CD14-positive monocyte (primary cell): ENCODE results near the gene SIGLEC9. TPM values are rescaled to one million over a fixed set of nuclear protein-coding genes. Genes with fewer than 3 reads are reported as not detected.

Source experiments
- DNase-seq, 3 donors: peaks; one replicate each; pipeline ENCODE4 v3.0.0-alpha.2; 2011 to 2022
- H2AFZ ChIP-seq: 2 replicates; pipeline ENCODE4 v1.6.0; 2012; ENCODE audit warnings: mild to moderate bottlenecking, low read depth, low read length, inconsistent platforms; ENCODE audit not compliant: insufficient read depth, poor library complexity, severe bottlenecking
- H3K27ac ChIP-seq, 2 donors: 1 replicate in 1 of 2; 2 replicates in 1 of 2; pipeline ENCODE4 v1.5.1; 2012 to 2013; ENCODE audit warnings: low read length in 2 of 2, control low read depth in 1 of 2, inconsistent platforms in 1 of 2, low read depth in 1 of 2, mild to moderate bottlenecking in 1 of 2
- H3K27me3 ChIP-seq, 2 donors: one replicate each; pipeline versions ENCODE4 v1.6.0 to v1.6.1; 2011 to 2013; ENCODE audit warnings: low read length in 2 of 2; ENCODE audit not compliant: control insufficient read depth in 2 of 2, insufficient read depth in 2 of 2
- H3K36me3 ChIP-seq, 2 donors: replicated peaks in 1 of 2; 1 replicate in 1 of 2; 2 replicates in 1 of 2; pipeline versions ENCODE4 v1.5.1 to v1.6.1; 2012 to 2013; ENCODE audit warnings: low read length in 2 of 2, control low read depth in 1 of 2, inconsistent platforms in 1 of 2, mild to moderate bottlenecking in 1 of 2; ENCODE audit not compliant: insufficient read depth in 2 of 2, control insufficient read depth in 1 of 2
- H3K4me1 ChIP-seq, 2 donors: 1 replicate in 1 of 2; 2 replicates in 1 of 2; pipeline versions ENCODE4 v1.5.1 to v1.6.1; 2012 to 2013; ENCODE audit warnings: low read length in 2 of 2, control low read depth in 1 of 2, inconsistent platforms in 1 of 2, mild to moderate bottlenecking in 1 of 2, moderate library complexity in 1 of 2; ENCODE audit not compliant: insufficient read depth in 2 of 2, control insufficient read depth in 1 of 2
- H3K4me2 ChIP-seq: replicated peaks from 2 replicates; pipeline ENCODE3; 2012; ENCODE audit warnings: low read length, moderate library complexity, mild to moderate bottlenecking; ENCODE audit not compliant: poor library complexity, severe bottlenecking; ENCODE audit errors: extremely low read depth
- H3K4me3 ChIP-seq, 3 experiments: fragments of 200-600 bp in 1 of 3; sonication (generic) in 1 of 3; replicated peaks in 1 of 3; 1 replicate in 2 of 3; 2 replicates in 1 of 3; pipeline ENCODE4 v1.5.1; 2011 to 2013; ENCODE audit warnings: low read length in 3 of 3, mild to moderate bottlenecking in 3 of 3, control low read depth in 2 of 3, low read depth in 2 of 3, inconsistent platforms in 1 of 3, moderate library complexity in 1 of 3
- H3K79me2 ChIP-seq: 2 replicates; pipeline ENCODE4 v1.6.0; 2012; ENCODE audit warnings: mild to moderate bottlenecking, control low read depth, inconsistent platforms, low read length, moderate library complexity; ENCODE audit not compliant: insufficient read depth
- H3K9ac ChIP-seq: 2 replicates; pipeline ENCODE4 v1.6.0; 2017; ENCODE audit warnings: low read length, mild to moderate bottlenecking; ENCODE audit not compliant: insufficient read depth, poor library complexity, severe bottlenecking
- H3K9me3 ChIP-seq, 2 donors: replicated peaks in 1 of 2; 1 replicate in 1 of 2; 2 replicates in 1 of 2; pipeline versions ENCODE4 v1.5.1 to v1.6.1; 2012 to 2013; ENCODE audit warnings: low read length in 2 of 2, control low read depth in 1 of 2; ENCODE audit not compliant: control insufficient read depth in 1 of 2, insufficient read depth in 1 of 2
- H4K20me1 ChIP-seq: 2 replicates; pipeline ENCODE4 v1.6.0; 2012; ENCODE audit warnings: mild to moderate bottlenecking, low read length, control low read depth, moderate library complexity; ENCODE audit not compliant: insufficient read depth
- H3K27ac Mint-ChIP-seq, 7 donors: one replicate each; pipeline ENCODE4 v1.8.0; 2020; ENCODE audit warnings: mild to moderate bottlenecking in 7 of 7, mixed read lengths in 7 of 7, moderate library complexity in 6 of 7, inconsistent platforms in 2 of 7
- H3K27me3 Mint-ChIP-seq, 3 donors: one replicate each; pipeline ENCODE4 v1.8.0; 2021 to 2022; ENCODE audit warnings: low read depth in 3 of 3, mild to moderate bottlenecking in 3 of 3, mixed read lengths in 3 of 3, moderate library complexity in 3 of 3, inconsistent platforms in 1 of 3
- H3K36me3 Mint-ChIP-seq, 2 donors: one replicate each; pipeline ENCODE4 v1.8.0; 2020; ENCODE audit warnings: mixed read lengths in 2 of 2, inconsistent platforms in 1 of 2, mild to moderate bottlenecking in 1 of 2
- H3K4me1 Mint-ChIP-seq: one replicate; pipeline ENCODE4 v1.8.0; 2020; ENCODE audit warnings: mild to moderate bottlenecking, mixed read lengths
- H3K4me3 Mint-ChIP-seq, 2 donors: one replicate each; pipeline ENCODE4 v1.8.0; 2020; ENCODE audit warnings: mild to moderate bottlenecking in 2 of 2, mixed read lengths in 2 of 2, moderate library complexity in 1 of 2
- H3K9me3 Mint-ChIP-seq, 7 donors: one replicate each; pipeline ENCODE4 v1.8.0; 2020 to 2022; ENCODE audit warnings: mixed read lengths in 7 of 7, mild to moderate bottlenecking in 6 of 7, moderate library complexity in 6 of 7, inconsistent platforms in 2 of 7
- CTCF ChIP-seq: fragments of 200-600 bp; IDR thresholded peaks from one replicate; pipeline ENCODE4 v1.8.0; 2022; ENCODE audit warnings: antibody characterized with exemption, mild to moderate bottlenecking
- WGBS: methylation state at CpG from one replicate; pipeline ENCODE4 v1.1.5; 2013; ENCODE audit warnings: missing lambda C conversion rate; ENCODE audit not compliant: insufficient coverage; 5-methylcytosine and 5-hydroxymethylcytosine counted together
- intact Hi-C, 2 donors: fragments of 100-400 bp; cut with micrococcal nuclease; formaldehyde crosslinking; loops; one replicate each; pipeline versions ENCODE4 v1.15.0 to v1.15.1; 2023
- polyA plus RNA-seq, 3 donors: library from polyadenylated mRNA; depleted of rRNA in 1 of 3; unstranded in 2 of 3; stranded (reverse) in 1 of 3; fragments of 300-500 nt in 2 of 3; fragments of >200 nt in 1 of 3; fragmentation: Illumina TruSeq in 2 of 3; gene quantifications; 1 replicate in 2 of 3; 2 replicates in 1 of 3; pipeline ENCODE4 v1.2.3, GENCODE V29; 2012 to 2021

SIGLEC9 gene
- polyA plus RNA-seq, 3 donors, result 87.5 to 137 (median 133) TPM

DNA sequence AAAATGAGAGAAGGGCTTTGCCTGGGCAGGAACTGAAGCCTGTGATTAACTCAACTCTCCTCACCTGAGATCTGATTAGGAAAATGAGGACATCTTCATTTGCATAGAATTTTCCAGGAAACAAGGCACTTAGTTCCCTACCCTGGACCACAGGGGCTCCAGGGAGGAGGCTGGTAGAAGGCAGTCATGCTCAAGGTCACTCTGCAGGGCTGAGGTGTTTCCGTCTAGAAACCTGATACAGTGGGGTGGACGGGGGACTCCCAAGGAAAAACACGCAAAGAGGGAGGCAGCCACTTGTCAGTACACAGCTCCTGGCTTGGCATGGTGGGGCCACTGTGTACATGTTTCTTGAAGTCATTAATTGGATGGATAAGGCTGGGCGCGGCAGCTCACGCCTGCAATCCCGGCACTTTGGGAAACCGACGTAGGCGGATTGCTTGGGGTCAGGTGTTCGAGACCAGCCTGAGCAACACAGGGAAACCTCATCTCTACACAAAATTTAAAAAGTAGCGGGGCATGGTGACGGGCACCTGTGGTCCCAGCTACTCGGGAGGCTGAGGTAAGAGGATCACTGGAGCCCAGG, 48.0 kb upstream of the SIGLEC9 start:
- no peak overlapping the region for H3K4me3 Mint-ChIP-seq
- no peaks in the 10 kb centered on the region for H3K79me2 ChIP-seq

GRCh38 chr19:51078104-51078503, 46.6 kb upstream of the SIGLEC9 start:
- Histone ChIP-seq H3K4me2 (no peak overlapping the region), H3K9ac (no peak overlapping the region), H3K4me3 (no peak overlapping the region), H2AFZ (no peak overlapping the region), H3K79me2 (no peaks in the 10 kb centered on the region), H3K4me1 (no peaks in the 10 kb centered on the region), H3K36me3 (no peaks in the 10 kb centered on the region), H3K27me3 (no peaks in the 10 kb centered on the region), H3K9me3 (peaks cover 0 to 11% of the 10 kb centered on the region in 2 donors), H3K27ac (no peak overlapping the region), H4K20me1 (no peaks in the 10 kb centered on the region)
- no peak for DNase-seq
- WGBS, result 66% methylated on average over 4 of the region's 6 CpGs
- H3K27ac Mint-ChIP-seq, result no peak overlapping the region
- H3K4me1 Mint-ChIP-seq, result no peaks in the 10 kb centered on the region
- intact Hi-C loops, result no loop called here
- no peaks in the 10 kb centered on the region for H3K36me3 Mint-ChIP-seq
- no peak for TF ChIP-seq CTCF
- H3K9me3 Mint-ChIP-seq, result peaks cover 0 to 14% (median 9%) of the 10 kb centered on the region in 7 donors
- H3K4me3 Mint-ChIP-seq, result no peak overlapping the region
- H3K27me3 Mint-ChIP-seq, result peaks cover 7 to 27% (median 16%) of the 10 kb centered on the region in 3 donors

More for the DNA sequence above, 48.0 kb upstream of the SIGLEC9 start:
- WGBS, result 69% methylated on average over 4 of the region's 14 CpGs
- no peaks in the 10 kb centered on the region for H3K4me1 Mint-ChIP-seq
- Histone ChIP-seq H3K36me3 (no peaks in the 10 kb centered on the region), H3K27me3 (no peaks in the 10 kb centered on the region), H3K4me2 (no peak overlapping the region), H4K20me1 (no peaks in the 10 kb centered on the region), H3K9ac (no peak overlapping the region), H2AFZ (no peak overlapping the region), H3K27ac (no peak overlapping the region), H3K4me1 (no peaks in the 10 kb centered on the region), H3K9me3 (peaks cover 0 to 12% of the 10 kb centered on the region in 2 donors), H3K4me3 (no peak overlapping the region)
- peaks cover 0 to 19% (median 9%) of the 10 kb centered on the region in 3 donors for H3K27me3 Mint-ChIP-seq
- peak overlapping the region in 1 of 7 donors; percentile 9 for H3K27ac Mint-ChIP-seq
- peaks cover 0 to 16% (median 10%) of the 10 kb centered on the region in 7 donors for H3K9me3 Mint-ChIP-seq
- intact Hi-C loops, result no loop called here
- H3K36me3 Mint-ChIP-seq, result no peaks in the 10 kb centered on the region
- no peak for TF ChIP-seq CTCF
- DNase-seq, result no peak
